ENCODE data around the gene ACAD8. TPM values are rescaled to one million over a fixed set of nuclear protein-coding genes. Genes with fewer than 3 reads are reported as not detected.

Gene ACAD8
- total and polyA plus RNA-seq, 2 experiments from 2014 or later: 18.9 to 19.4 TPM

DNA sequence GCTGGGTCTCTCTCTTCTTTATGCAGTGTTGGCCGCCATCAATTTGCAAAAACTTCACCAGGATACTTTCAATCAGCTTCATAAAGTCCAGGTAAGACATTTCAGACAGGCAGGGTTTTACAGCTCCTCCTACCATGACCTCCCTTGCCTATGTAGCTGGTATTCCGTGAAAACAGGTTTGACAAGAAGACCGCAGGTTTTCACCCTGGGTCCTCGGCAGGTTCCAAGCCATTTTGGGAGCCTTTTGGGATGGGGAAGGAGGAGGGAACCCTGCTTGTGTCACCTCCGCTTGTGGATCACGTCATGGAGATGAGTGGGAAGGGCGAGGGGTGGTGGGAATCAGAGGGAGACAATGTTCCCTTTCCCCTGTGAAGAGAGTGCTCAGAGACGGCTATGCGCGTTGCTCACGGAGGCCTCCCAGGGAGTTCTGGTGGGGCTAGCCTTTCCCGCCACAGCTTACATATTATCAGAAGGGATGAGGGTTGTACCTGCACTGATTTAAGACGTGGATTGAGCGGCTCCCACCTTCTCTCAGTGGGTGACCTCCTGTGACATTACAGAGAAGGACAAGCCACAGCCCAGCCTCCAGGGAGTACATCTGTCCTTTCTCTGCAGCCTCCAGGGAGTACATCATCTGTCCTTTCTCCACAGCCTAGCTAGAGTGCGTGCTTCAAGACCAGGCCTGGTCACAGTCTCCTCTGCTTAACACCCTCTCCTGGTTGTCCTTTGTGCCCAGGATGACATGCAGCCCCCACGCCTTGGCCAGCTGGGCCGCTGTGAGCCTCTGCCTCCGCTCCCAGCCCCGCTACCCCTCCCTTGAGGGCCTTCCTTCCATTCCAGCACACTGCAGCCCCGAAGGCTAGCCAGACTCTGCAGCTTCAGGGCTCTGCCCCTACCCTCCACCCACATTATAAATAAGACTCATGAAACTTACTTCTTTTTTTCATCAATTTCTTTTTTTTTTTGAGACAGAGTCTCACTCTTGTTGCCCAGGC is 40.0 kb downstream of the ACAD8 start:
- 49 to 57% methylated on average over 20 of the region's 20 CpGs for WGBS, 2 experiments (ENCODE audit: low coverage in 1 of 2, low lambda C conversion rate in 2 of 2, missing lambda C conversion rate in 2 of 2)
- Histone ChIP-seq H3K4me1 (ENCODE audit: insufficient read depth) (no peaks in the 10 kb centered on the region), H3K27ac (no peak overlapping the region), H3K9me2 (ENCODE audit: insufficient read depth) (no peaks in the 10 kb centered on the region), H3K4me3 (no peak overlapping the region), H3K27me3 (replicated peaks; ENCODE audit: insufficient read depth) (peaks cover 21% of the 10 kb centered on the region; the same call in 1 of the 2 replicates), H4K20me1 (ENCODE audit: insufficient read depth) (no peaks in the 10 kb centered on the region), H3F3A (ENCODE audit: insufficient read depth) (no peaks in the 10 kb centered on the region), H3K9ac (no peak overlapping the region), H2AFZ (no peak overlapping the region), H3K36me3 (ENCODE audit: low read depth) (no peaks in the 10 kb centered on the region), H3K79me2 (ENCODE audit: insufficient read depth) (no peaks in the 10 kb centered on the region), H3K9me3 (ENCODE audit: low read depth) (no peaks in the 10 kb centered on the region), H3K4me2 (ENCODE audit: unreplicated experiment) (no peak overlapping the region)
- TF ChIP-seq EZH2 (IDR thresholded peaks at IDR 0.05; ENCODE audit: insufficient read depth, poor library complexity, severe bottlenecking) (no peak), EZH2phosphoT487 (IDR thresholded peaks at IDR 0.05; ENCODE audit: insufficient read depth, low read depth) (no peak)
- in situ Hi-C loops (cut with MboI): no loop called here
- DNase-seq: no peak

GRCh38 chr11:134294664-134295063 is 41.3 kb downstream of the ACAD8 start:
- Histone ChIP-seq H3K36me3 (ENCODE audit: low read depth) (no peaks in the 10 kb centered on the region), H3K4me3 (no peak overlapping the region), H3K9ac (no peak overlapping the region), H3F3A (ENCODE audit: insufficient read depth) (no peaks in the 10 kb centered on the region), H3K27ac (no peak overlapping the region), H3K4me1 (ENCODE audit: insufficient read depth) (no peaks in the 10 kb centered on the region), H3K9me3 (ENCODE audit: low read depth) (no peaks in the 10 kb centered on the region), H3K27me3 (replicated peaks; ENCODE audit: insufficient read depth) (peaks cover 21% of the 10 kb centered on the region; the same call in 1 of the 2 replicates), H3K79me2 (ENCODE audit: insufficient read depth) (no peaks in the 10 kb centered on the region), H3K4me2 (ENCODE audit: unreplicated experiment) (no peak overlapping the region), H3K9me2 (ENCODE audit: insufficient read depth) (no peaks in the 10 kb centered on the region), H2AFZ (no peak overlapping the region), H4K20me1 (ENCODE audit: insufficient read depth) (no peaks in the 10 kb centered on the region)
- TF ChIP-seq EZH2 (IDR thresholded peaks at IDR 0.05; ENCODE audit: insufficient read depth, poor library complexity, severe bottlenecking): no peak
- TF ChIP-seq EZH2phosphoT487 (IDR thresholded peaks at IDR 0.05; ENCODE audit: insufficient read depth, low read depth): no peak
- in situ Hi-C loops (cut with MboI): no loop called here
- DNase-seq: no peak
- 56 to 60% methylated on average over 9 of the region's 9 CpGs for WGBS, 2 experiments (ENCODE audit: low coverage in 1 of 2, low lambda C conversion rate in 2 of 2, missing lambda C conversion rate in 2 of 2)

GRCh38 chr11:134312223-134312622 is 58.9 kb downstream of the ACAD8 start:
- Histone ChIP-seq H3K79me2 (ENCODE audit: insufficient read depth) (no peaks in the 10 kb centered on the region), H3K36me3 (ENCODE audit: low read depth) (no peaks in the 10 kb centered on the region), H3K4me3 (no peak overlapping the region), H3K9me2 (ENCODE audit: insufficient read depth) (no peaks in the 10 kb centered on the region), H3K9me3 (ENCODE audit: low read depth) (no peaks in the 10 kb centered on the region), H3K4me2 (ENCODE audit: unreplicated experiment) (no peak overlapping the region), H3K4me1 (ENCODE audit: insufficient read depth) (no peaks in the 10 kb centered on the region), H3K9ac (no peak overlapping the region), H4K20me1 (ENCODE audit: insufficient read depth) (no peaks in the 10 kb centered on the region), H3F3A (ENCODE audit: insufficient read depth) (no peaks in the 10 kb centered on the region), H3K27me3 (replicated peaks; ENCODE audit: insufficient read depth) (no peaks in the 10 kb centered on the region; the same call in 1 of the 2 replicates), H2AFZ (no peak overlapping the region), H3K27ac (no peak overlapping the region)
- 43 to 47% methylated on average over 12 of the region's 12 CpGs for WGBS, 2 experiments (ENCODE audit: low coverage in 1 of 2, low lambda C conversion rate in 2 of 2, missing lambda C conversion rate in 2 of 2)
- DNase-seq: no peak
- in situ Hi-C loops (cut with MboI): no loop called here
- no peak for TF ChIP-seq EZH2 (IDR thresholded peaks at IDR 0.05; ENCODE audit: insufficient read depth, poor library complexity, severe bottlenecking)
- TF ChIP-seq EZH2phosphoT487 (IDR thresholded peaks at IDR 0.05; ENCODE audit: insufficient read depth, low read depth): no peak

- Histone ChIP-seq H3K9me3 (ENCODE audit: low read depth) (no peaks in the 10 kb centered on the region), H3K36me3 (ENCODE audit: low read depth) (no peaks in the 10 kb centered on the region), H3K9me2 (ENCODE audit: insufficient read depth) (no peaks in the 10 kb centered on the region), H3K4me2 (ENCODE audit: unreplicated experiment) (no peak overlapping the region), H3K4me1 (ENCODE audit: insufficient read depth) (no peaks in the 10 kb centered on the region), H3K9ac (no peak overlapping the region), H4K20me1 (ENCODE audit: insufficient read depth) (no peaks in the 10 kb centered on the region), H3K27me3 (replicated peaks; ENCODE audit: insufficient read depth) (no peaks in the 10 kb centered on the region; the same call in 1 of the 2 replicates), H3F3A (ENCODE audit: insufficient read depth) (no peaks in the 10 kb centered on the region), H3K27ac (no peak overlapping the region), H2AFZ (no peak overlapping the region), H3K4me3 (no peak overlapping the region), H3K79me2 (ENCODE audit: insufficient read depth) (no peaks in the 10 kb centered on the region)
- DNase-seq: no peak
- no peak for TF ChIP-seq EZH2 (IDR thresholded peaks at IDR 0.05; ENCODE audit: insufficient read depth, poor library complexity, severe bottlenecking)
- TF ChIP-seq EZH2phosphoT487 (IDR thresholded peaks at IDR 0.05; ENCODE audit: insufficient read depth, low read depth): no peak
- 7 to 12% methylated on average over 5 of the region's 5 CpGs for WGBS, 2 experiments (ENCODE audit: low coverage in 1 of 2, low lambda C conversion rate in 2 of 2, missing lambda C conversion rate in 2 of 2)
- in situ Hi-C loops (cut with MboI): no loop called here
Observed at GRCh38 chr11:134312807-134313206, 59.4 kb downstream of the ACAD8 start.

Data from GM23248 (cell line).